Caco-2 (cell line): ENCODE data around the gene C19orf25. TPM values are rescaled to one million over a fixed set of nuclear protein-coding genes. Genes with fewer than 3 reads are reported as not detected.

Experiments used
- BruUV-seq: library from RNA; stranded (reverse); fragments of 400-500 nt; replicated peaks from 2 replicates; lab custom pipeline; 2021; lab: Mats Ljungman, UMichigan
- CTCF ChIA-PET: fragments of 300-600 bp; sonication (Branson Sonifier 250); formaldehyde crosslinking; loops from one replicate; lab custom pipeline; 2022; ENCODE audit warnings: antibody characterized with exemption; lab: Charles Lee
- POLR2A ChIA-PET: fragments of 300-600 bp; sonication (Branson Sonifier 250); formaldehyde crosslinking; loops from one replicate; lab custom pipeline; 2022; ENCODE audit warnings: antibody characterized with exemption; lab: Charles Lee
- DNase-seq, 2 experiments: peaks; one replicate each; pipeline versions ENCODE4 v3.0.0 to v3.0.0-alpha.2; 2020 to 2022
- H3K27me3 ChIP-seq: replicated peaks from 2 replicates; pipeline ENCODE4 v1.6.0; 2011; ENCODE audit warnings: low read length; ENCODE audit not compliant: control insufficient read depth, insufficient read depth
- H3K36me3 ChIP-seq: 2 replicates; pipeline ENCODE4 v1.5.1; 2011; ENCODE audit warnings: low read length; ENCODE audit not compliant: control insufficient read depth, insufficient read depth
- H3K4me1 ChIP-seq: fragments of 250-450 bp; sonication (Bioruptor Pico); 2 replicates; pipeline ENCODE4 v1.5.1; 2020; ENCODE audit warnings: mild to moderate bottlenecking
- H3K4me3 ChIP-seq: 2 replicates; pipeline ENCODE4 v1.5.1; 2011; ENCODE audit warnings: low read depth, mild to moderate bottlenecking, control low read depth, low read length
- H3K9me3 ChIP-seq: fragments of 250-450 bp; sonication (Bioruptor Pico); 2 replicates; pipeline ENCODE4 v1.5.1; 2020; ENCODE audit warnings: mild to moderate bottlenecking, moderate library complexity
- H3K27ac Mint-ChIP-seq: one replicate; pipeline ENCODE4 v1.8.0; 2022; ENCODE audit warnings: mixed read lengths; ENCODE audit not compliant: unreplicated experiment
- H3K27me3 Mint-ChIP-seq: one replicate; pipeline ENCODE4 v1.8.0; 2022; ENCODE audit warnings: mixed read lengths; ENCODE audit not compliant: insufficient read depth, unreplicated experiment
- H3K36me3 Mint-ChIP-seq: one replicate; pipeline ENCODE4 v1.8.0; 2022; ENCODE audit warnings: mild to moderate bottlenecking, mixed read lengths; ENCODE audit not compliant: insufficient read depth, unreplicated experiment
- H3K4me1 Mint-ChIP-seq: one replicate; pipeline ENCODE4 v1.8.0; 2022; ENCODE audit warnings: low read depth, mixed read lengths; ENCODE audit not compliant: unreplicated experiment
- H3K4me3 Mint-ChIP-seq: one replicate; pipeline ENCODE4 v1.8.0; 2022; ENCODE audit warnings: mild to moderate bottlenecking, moderate library complexity, mixed read lengths; ENCODE audit not compliant: unreplicated experiment
- H3K9me3 Mint-ChIP-seq: one replicate; pipeline ENCODE4 v1.8.0; 2022; ENCODE audit warnings: mixed read lengths; ENCODE audit not compliant: unreplicated experiment
- intact Hi-C: fragments of 100-400 bp; cut with micrococcal nuclease; formaldehyde crosslinking; loops from one replicate; pipeline ENCODE4 v1.10.0; 2022; ENCODE audit not compliant: unreplicated experiment
- total RNA-seq: library from RNA; stranded (reverse); gene quantifications from 2 replicates; pipeline ENCODE4 v1.2.3, GENCODE V29; 2022
- TF ChIP-seq, protein P1 (sequence below), 2 experiments: fragments of 200-600 bp in 1 of 2; IDR thresholded peaks; 1 replicate in 1 of 2; 2 replicates in 1 of 2; pipeline versions ENCODE4 v1.5.1 to v1.8.0; 2011 to 2022; ENCODE audit warnings: antibody characterized with exemption in 1 of 2, control low read depth in 1 of 2, inconsistent platforms in 1 of 2, low read depth in 1 of 2, low read length in 1 of 2, mild to moderate bottlenecking in 1 of 2, moderate library complexity in 1 of 2; ENCODE audit not compliant: insufficient read depth in 1 of 2, severe bottlenecking in 1 of 2, unreplicated experiment in 1 of 2

C19orf25 gene
- total RNA-seq, 1 experiment from 2014 or later = 41.9 TPM

DNA sequence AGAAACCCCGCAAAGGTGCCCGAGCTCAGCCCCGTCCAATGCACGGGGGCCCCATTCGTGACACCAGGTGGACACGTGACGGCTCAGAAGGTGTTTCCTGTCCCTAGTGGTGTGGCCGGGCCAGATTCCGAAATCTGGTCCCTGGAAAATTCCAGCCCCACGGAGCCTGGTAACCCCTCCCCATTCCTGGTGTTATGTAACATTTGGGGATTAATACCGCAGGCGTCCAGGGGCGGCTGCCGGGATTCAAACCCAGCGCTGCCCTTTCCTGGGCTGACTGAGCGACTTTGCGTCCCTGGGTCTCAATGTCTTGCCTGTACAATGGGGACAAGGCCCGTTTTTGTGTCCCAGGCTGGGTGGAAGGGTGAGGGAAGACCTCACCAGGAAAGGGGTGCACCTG, 43.8 kb upstream of the C19orf25 start:
- peaks cover 3% of the 10 kb centered on the region for H3K27me3 ChIP-seq
- Mint-ChIP-seq H3K27me3 (peaks cover 14% of the 10 kb centered on the region), H3K4me3 (no peak overlapping the region), H3K9me3 (no peaks in the 10 kb centered on the region), H3K27ac (no peak overlapping the region), H3K4me1 (no peaks in the 10 kb centered on the region), H3K36me3 (peaks cover 6% of the 10 kb centered on the region)
- no TSS peak for BruUV-seq
- no peaks in the 10 kb centered on the region for H3K4me1 ChIP-seq
- CTCF ChIA-PET = no interaction called here
- intact Hi-C loops = no loop called here
- H3K4me3 ChIP-seq = no peak overlapping the region
- DNase-seq = no peak
- H3K9me3 ChIP-seq = no peaks in the 10 kb centered on the region
- TF ChIP-seq, protein P1, sequence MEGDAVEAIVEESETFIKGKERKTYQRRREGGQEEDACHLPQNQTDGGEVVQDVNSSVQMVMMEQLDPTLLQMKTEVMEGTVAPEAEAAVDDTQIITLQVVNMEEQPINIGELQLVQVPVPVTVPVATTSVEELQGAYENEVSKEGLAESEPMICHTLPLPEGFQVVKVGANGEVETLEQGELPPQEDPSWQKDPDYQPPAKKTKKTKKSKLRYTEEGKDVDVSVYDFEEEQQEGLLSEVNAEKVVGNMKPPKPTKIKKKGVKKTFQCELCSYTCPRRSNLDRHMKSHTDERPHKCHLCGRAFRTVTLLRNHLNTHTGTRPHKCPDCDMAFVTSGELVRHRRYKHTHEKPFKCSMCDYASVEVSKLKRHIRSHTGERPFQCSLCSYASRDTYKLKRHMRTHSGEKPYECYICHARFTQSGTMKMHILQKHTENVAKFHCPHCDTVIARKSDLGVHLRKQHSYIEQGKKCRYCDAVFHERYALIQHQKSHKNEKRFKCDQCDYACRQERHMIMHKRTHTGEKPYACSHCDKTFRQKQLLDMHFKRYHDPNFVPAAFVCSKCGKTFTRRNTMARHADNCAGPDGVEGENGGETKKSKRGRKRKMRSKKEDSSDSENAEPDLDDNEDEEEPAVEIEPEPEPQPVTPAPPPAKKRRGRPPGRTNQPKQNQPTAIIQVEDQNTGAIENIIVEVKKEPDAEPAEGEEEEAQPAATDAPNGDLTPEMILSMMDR (IDR thresholded peaks at IDR 0.05; ENCODE audit: insufficient read depth in 1 of 2, low read depth in 1 of 2, low read length in 1 of 2, severe bottlenecking in 1 of 2, unreplicated experiment in 1 of 2) = no peak
- no peaks in the 10 kb centered on the region for H3K36me3 ChIP-seq
- POLR2A ChIA-PET = no interaction called here

DNA sequence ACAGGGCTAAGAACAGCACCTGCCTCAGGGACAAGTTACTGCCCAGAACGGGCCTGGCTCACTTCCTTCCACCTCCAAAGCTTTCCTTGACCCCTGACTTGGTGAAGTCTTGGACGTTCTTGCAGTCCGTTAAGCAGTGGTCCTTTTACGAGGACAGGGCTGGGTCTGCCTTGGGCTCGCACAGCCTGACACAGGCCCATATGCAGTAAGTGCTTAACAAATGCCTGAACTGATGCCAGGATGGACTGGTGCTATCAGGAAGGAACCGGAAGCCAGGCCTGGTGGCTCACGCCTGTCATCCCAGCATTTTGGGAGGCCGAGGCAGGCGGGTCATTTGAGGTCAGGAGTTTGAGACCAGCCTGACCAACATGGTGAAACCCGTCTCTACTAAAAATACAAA, 43.0 kb upstream of the C19orf25 start:
- TF ChIP-seq, protein P1 (IDR thresholded peaks at IDR 0.05; ENCODE audit: insufficient read depth in 1 of 2, low read depth in 1 of 2, low read length in 1 of 2, severe bottlenecking in 1 of 2, unreplicated experiment in 1 of 2) = no peak
- no peak overlapping the region for H3K27ac Mint-ChIP-seq
- ChIA-PET CTCF (no interaction called here), POLR2A (no interaction called here)
- H3K9me3 ChIP-seq = no peaks in the 10 kb centered on the region
- H3K4me1 ChIP-seq = no peaks in the 10 kb centered on the region
- DNase-seq = no peak
- H3K4me3 Mint-ChIP-seq = no peak overlapping the region
- H3K4me1 Mint-ChIP-seq = no peaks in the 10 kb centered on the region
- no TSS peak for BruUV-seq
- intact Hi-C loops = no loop called here
- H3K36me3 Mint-ChIP-seq = peaks cover 6% of the 10 kb centered on the region
- H3K9me3 Mint-ChIP-seq = no peaks in the 10 kb centered on the region
- H3K27me3 ChIP-seq = peaks cover 3% of the 10 kb centered on the region
- no peak overlapping the region for H3K4me3 ChIP-seq
- H3K27me3 Mint-ChIP-seq = peaks cover 14% of the 10 kb centered on the region
- no peaks in the 10 kb centered on the region for H3K36me3 ChIP-seq

DNA sequence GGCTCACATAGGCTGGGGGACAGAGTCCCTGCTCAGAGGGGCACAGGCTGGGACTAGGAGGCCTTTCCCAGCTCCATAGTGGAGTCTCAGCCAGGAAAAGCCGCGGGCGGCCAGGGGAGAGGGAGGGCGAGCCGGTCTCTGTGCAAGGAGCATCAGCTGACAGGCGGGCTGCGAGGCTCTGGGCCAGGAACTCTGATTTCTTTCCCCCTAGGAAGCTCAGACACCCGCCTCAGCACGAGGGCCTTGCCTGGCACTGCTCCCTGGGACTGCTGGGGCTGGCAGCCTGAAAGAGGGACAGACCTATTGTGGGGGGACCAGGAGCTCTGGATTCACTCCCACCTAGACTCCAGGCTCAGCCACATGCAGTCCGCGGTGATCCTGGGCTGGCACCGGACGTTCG, 42.6 kb upstream of the C19orf25 start:
- Mint-ChIP-seq H3K4me1 (no peaks in the 10 kb centered on the region), H3K27ac (no peak overlapping the region), H3K9me3 (no peaks in the 10 kb centered on the region), H3K36me3 (peaks cover 6% of the 10 kb centered on the region), H3K4me3 (no peak overlapping the region), H3K27me3 (peaks cover 14% of the 10 kb centered on the region)
- CTCF ChIA-PET = no interaction called here
- H3K9me3 ChIP-seq = no peaks in the 10 kb centered on the region
- peaks cover 3% of the 10 kb centered on the region for H3K27me3 ChIP-seq
- H3K4me3 ChIP-seq = no peak overlapping the region
- H3K4me1 ChIP-seq = no peaks in the 10 kb centered on the region
- TF ChIP-seq, protein P1 (IDR thresholded peaks at IDR 0.05; ENCODE audit: insufficient read depth in 1 of 2, low read depth in 1 of 2, low read length in 1 of 2, severe bottlenecking in 1 of 2, unreplicated experiment in 1 of 2) = no peak
- no peak for DNase-seq
- POLR2A ChIA-PET = interaction anchor here (0.6 kb wide), 1 partner anchor 386 kb away, joined by 5 read pairs; no protein-coding TSS in a partner anchor
- no peaks in the 10 kb centered on the region for H3K36me3 ChIP-seq
- intact Hi-C loops = no loop called here
- no TSS peak for BruUV-seq
